HG03280 (cell line): ENCODE measurements around the gene RBM14.
"Not testable (repeated sequence)": the region's sequence is repeated elsewhere in the genome, so short reads cannot be mapped to it uniquely, and the experiment has no call there.

Experiments
- ATAC-seq: cut with Tn5 transposase; IDR thresholded peaks from one replicate; pipeline ENCODE4 v1.9.1; 2021; ENCODE audit warnings: mild to moderate bottlenecking, moderate library complexity; ENCODE audit not compliant: unreplicated experiment

The RBM14 gene

DNA sequence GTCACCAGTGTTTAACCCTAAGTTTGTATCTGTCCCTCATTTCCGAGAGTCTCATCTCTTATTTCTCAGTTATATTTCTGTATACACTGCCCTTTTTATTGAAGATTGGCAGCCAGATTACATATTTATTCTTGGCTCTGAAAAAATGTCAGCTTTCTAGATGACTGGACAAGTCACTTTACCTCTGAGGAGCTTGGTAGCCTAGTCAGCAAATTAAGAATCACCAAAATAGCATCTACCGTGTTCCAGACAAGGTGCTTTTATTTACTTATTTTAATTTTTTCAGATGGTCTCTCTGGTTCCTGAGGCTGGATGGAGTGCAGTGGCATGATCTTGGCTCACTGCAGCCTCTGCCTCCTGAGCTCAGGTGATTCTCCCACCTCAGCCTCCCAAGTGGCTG, 16.5 kb downstream of the RBM14 start:
- no peak for ATAC-seq

DNA sequence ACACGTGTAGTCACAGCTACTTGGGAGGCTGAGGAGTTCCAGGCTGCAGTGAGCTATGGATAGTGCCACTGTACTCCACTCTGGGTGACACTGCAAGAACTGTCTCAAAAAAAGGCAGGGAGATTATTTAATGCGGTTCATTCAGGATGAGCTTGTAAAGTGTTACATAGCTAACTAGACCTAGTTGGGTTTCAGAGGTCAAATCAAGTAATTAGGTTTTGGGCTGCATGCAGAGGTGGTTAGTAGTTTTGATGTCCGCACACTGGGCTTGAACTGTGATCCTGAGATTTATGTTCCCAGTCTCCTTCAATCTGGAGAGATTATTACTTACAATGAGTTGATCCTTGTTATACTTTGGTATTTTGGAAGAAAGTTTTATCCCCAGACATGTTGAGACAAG, 20.0 kb downstream of the RBM14 start:
- ATAC-seq = no peak

DNA sequence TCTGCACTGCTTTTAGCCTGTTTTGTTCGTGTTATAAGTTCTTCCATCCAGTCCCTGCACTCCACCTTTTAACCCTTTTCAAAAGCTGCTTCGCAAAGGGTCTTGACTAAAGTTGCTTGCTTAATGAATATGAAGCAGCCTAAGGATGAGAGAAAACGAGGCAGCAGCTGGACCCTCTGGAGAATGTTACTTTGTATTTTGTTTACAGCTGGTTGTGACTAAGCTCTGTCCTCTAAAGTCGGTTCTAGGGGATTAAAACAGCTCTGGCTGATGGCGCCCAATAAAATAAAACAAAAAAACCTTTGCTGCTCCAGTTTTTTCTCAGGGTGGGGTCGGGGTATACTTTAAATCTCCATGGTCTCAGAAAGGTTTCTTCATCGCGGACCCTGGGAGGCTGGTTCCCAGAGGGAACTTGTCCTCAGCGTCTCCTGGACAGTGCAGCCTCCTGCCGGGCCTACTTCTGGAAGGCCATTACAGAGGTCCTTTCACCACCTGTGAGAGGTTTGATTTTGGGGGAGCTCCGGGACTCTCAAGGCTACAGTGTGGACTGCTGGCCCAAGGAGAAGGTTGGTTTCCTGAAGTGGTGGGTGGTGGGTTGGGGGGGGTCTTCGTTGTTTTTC, 21.2 kb downstream of the RBM14 start:
- ATAC-seq = no peak

DNA sequence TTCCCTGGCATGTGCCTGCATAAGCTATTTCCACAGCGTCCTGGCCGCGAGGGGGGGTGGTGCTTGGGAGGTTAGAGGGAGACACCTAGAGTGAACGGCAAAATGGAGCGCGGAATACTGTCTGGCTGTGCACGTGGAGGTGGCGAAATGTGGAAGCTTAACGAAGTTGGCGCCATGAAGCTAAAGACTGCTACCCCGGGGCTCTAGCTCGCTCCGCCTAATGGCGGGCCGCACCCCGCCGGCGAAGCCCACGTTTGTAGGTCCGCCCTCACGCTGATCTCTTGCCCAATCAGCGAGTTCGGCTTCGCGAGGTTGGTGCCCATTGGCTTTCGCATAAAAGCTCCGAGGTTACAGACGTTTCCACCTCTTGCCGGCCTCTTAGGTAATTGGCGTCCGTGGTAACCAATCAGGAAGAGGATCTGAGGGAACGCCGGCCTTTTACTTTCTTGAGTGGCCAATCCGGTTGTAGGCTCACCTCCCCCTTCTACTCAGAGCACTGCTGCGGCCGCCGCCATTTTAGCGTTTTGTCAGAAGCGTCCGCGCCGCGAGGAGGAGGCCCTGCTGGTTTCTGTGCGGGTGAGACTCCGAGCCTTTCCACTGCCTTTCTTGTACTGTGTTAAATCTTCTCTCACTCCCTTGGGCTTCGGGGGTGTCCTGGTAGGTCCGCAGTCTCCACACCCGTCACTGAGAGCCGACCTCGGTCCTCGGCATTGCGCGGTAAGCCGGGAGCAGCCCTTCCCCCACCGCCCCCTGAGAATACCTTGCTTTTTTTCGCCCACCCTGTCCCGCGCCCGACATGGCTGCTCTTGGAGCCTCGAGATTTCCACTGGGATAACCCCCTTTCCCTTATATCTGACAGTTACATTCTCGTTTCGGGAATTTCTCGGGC, 22.0 kb downstream of the RBM14 start, which contains the start of gene RBM4:
TSS of gene RBM4 (plus strand) at position 527 of the 889 bp plus-strand sequence. CDS start 1,009 bp downstream, outside the sequence.
- peak; percentile 94 for ATAC-seq

DNA sequence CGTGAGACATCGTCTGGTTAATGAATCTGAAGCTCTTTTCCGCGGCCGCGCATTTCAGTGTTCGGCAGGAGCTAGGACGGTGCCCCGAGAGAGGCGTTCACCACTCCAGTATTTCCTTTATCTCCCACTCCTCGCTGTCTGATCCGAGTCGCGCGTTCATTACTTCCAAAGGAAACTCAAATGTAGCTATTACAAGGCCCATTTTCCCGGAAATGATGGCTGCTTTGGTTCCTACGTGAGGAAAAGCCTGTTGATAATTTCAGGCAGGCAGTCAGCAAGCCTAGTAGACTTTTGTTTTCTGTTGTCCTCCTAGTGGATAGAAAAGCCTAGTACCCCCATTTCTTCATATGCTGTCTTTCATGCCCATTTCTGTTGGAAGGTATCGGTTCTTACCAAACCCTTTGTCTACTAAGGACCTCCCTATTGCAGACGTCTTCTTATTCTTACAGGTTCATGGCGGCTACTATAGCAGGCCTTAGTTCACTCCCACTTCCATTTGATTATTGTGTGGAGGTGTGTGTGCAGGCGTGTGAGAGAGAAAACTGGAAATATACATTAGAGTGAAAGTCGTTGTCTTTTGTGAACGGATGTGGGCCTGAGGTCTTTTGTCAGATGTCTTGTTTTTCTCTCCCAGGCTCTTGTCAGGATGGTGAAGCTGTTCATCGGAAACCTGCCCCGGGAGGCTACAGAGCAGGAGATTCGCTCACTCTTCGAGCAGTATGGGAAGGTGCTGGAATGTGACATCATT, 22.8 kb downstream of the RBM14 start:
- no peak for ATAC-seq

DNA sequence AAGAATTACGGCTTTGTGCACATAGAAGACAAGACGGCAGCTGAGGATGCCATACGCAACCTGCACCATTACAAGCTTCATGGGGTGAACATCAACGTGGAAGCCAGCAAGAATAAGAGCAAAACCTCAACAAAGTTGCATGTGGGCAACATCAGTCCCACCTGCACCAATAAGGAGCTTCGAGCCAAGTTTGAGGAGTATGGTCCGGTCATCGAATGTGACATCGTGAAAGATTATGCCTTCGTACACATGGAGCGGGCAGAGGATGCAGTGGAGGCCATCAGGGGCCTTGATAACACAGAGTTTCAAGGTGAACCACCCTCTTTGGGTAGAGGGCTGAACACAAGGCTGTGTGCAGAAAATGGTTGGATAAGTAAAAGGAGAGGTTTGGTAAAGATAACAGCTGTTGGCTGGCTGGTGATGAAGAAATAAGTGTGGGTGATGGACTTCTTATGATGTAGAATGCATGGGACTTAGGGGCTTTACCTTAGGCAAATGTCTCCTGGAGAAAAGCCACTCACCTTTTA, 23.4 kb downstream of the RBM14 start:
- not testable (repeated sequence) for ATAC-seq

DNA sequence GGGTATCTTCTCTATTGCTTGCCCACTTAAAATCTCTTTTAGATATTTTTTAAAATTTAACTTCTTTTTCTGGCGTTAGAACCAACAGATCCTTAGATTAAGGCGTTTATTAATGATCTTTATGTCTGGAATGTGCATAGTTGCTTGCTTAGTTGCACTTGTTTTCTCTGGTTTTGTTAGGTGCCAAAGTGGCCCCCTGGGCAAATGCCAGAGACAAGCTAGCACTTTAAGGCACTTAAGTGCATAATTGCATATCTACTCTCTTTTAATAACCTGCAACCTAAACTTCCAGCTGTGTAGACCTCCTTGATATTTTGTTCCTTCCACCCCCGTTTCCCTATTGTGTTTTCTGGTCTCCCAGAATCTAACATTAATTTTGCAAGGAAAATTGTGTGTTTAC, 25.4 kb downstream of the RBM14 start:
- ATAC-seq = no peak

DNA sequence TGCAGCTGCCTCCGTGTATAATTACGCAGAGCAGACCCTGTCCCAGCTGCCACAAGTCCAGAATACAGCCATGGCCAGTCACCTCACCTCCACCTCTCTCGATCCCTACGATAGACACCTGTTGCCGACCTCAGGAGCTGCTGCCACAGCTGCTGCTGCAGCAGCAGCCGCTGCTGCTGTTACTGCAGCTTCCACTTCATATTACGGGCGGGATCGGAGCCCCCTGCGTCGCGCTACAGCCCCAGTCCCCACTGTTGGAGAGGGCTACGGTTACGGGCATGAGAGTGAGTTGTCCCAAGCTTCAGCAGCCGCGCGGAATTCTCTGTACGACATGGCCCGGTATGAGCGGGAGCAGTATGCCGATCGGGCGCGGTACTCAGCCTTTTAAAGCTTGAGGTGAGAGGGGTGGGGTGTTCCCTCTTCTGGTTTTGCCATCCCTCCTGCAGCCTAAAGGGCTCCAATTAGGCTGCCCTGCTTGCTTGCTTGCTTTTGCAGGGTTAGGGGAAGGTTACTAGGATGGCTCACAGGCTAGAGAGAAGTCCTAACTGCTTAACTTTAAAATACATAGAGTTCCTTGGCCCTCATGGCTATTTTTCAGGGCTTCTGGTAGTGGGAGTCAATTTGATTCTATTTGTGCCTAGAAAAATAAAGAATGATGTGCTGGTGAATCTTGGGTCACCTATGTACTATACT, 27.5 kb downstream of the RBM14 start:
- ATAC-seq = no peak

DNA sequence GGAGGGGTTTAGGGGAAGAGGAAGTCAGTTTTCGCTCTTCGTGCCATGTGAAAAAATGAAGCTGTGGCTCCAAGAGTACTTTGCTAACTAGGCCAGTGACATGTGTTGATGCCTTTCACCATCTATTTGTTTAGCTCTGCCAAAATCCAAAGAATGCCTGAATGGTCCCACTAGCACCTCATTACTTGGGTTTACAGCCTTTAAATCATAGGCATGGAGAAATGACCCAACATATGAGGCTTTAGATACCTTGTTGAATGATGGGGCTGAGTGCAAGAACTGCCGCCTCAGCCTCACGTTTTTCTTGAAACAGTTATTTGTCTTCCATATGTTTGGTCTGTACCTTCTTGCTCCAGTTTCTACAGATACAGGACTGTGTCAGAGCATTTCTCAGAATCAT, 30.4 kb downstream of the RBM14 start:
- no peak for ATAC-seq

DNA sequence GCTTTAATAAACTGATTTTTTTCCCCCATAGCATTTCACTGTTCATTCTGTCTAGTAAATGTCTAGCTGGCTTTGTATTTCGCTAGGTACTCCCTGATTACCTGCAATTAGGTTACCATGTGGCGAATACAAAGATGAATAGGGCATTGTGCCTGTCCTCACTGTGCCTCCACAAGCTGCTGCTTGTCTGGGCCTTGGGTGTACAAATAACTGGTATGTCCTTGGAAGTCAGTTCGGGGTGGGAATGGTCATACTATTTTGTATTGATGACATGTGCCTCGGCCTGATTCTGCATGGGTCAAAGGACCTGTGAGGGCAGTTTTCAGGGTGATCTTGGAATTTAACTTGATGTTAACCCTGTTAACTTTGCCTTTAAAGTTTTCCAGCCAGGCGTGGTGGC, 33.5 kb downstream of the RBM14 start:
- no peak for ATAC-seq

DNA sequence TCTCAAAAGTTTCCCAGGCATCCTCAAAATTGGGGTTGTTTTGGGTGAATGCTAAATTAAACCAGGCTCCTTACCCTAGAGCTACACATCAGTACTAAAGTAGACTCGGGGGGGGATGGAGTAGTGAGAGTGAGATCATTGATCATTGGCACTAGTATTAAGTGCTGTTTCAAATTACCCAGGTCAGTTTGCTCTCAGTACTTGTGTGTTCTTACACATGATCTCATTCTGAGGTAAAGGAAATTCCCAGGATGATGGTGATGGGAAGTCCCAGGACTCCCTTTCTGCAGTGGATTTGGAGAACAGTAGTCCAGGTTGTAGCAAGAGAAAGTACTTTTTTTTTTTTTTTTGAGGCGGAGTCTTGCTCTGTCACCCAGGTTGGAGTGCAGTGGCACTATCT, 34.6 kb downstream of the RBM14 start:
- ATAC-seq = no peak

DNA sequence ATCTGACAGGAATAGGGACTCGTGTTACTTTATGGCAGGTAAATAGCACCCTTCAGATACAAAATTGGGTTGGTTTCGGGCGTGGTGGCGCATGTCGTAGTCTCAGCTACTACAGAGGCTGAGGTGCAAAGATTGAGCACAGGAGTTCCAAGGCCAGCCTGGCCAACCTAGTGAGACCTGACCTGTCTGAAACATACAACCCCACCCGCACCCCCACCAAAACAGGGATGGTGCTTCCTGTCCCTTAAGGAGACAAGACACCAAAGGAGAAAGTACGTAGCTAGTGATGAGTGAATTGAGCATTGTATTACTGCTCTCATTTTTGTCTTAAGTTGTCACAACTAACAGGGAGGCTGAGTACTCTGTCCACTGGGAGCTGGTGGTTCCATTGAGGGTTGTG, 36.2 kb downstream of the RBM14 start:
- ATAC-seq = no peak

DNA sequence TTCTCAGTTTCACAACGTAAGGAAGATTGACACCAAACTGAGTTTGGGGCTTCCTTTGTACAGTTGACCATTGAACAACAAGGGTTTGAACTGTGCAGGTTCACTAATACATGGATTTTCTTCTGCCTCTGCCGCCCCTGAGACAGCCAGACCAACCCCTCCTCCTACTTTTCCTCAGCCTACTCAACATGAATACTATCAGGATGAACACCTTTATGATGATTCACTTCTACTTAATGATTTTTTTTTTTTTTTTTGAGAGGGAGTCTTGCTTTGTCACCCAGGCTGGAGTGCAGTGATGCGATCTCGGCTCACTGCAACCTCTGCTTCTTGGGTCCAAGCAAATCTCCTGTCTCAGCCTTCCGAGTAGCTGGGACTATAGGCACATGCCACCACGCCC, 36.7 kb downstream of the RBM14 start:
- ATAC-seq = no peak

DNA sequence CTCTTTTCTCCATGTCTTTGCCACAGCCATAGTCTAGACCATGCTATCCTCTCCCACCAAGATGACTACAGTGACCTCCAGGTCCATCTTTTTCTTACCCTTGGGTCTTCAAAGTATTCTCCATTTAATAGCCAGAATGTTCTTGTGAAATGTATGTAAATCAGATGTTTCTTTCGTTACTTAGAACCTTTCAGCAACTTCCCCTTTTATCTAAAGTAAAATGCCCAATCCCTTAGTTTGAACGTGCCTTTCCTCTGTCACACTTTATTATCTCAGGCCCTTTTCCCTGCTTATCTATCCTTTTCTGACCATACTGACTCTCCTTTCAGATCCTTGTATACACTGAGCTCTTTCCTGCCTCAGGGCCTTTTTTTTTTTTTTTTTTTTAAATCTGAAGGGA, 43.3 kb downstream of the RBM14 start:
- no peak for ATAC-seq

DNA sequence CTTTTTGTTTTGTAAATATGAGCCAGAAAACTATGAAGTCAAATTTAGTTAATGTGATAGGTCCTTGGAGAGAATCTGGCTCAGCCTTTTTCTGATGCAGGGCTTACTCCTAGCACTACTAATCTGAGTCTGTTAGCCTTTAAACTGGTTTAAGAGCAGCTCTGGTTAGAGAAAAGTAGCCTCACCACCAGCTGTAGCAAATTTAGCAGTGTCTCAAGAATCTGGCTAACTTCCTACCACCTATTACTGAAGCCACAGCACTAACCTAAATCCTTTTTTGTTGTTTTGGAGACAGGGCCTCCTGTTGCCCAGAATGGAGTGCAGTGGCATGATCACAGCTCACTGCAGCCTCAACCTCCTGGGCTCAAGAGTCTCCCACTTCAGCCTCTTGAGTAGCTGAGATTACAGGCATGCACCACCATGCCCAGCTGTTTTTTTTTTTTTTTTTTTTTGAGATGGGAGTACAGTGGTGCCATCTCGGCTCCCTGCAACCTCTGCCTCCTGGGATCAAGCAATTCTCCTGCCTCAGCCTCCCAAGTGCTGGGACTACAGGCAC, 47.4 kb downstream of the RBM14 start:
- ATAC-seq = no peak

DNA sequence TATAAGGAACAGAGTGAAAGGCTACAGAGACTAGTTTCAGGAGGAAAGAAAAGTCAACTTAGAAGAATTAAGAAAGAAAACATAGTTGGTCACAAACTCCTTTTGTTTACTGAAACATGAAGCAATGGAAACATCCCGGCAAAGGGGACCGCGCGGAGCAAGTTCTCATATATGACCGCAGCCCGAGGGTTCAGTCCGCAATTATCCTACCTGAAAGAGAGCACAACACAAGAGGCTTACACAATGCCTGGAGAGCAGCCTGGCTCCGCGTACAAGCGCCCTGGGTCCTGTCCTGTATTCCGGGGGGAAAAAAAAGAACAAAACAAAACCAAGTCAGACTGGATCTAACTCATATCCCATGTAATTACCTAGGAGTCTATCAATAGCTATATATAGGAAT, 48.9 kb downstream of the RBM14 start:
- ATAC-seq = no peak

DNA sequence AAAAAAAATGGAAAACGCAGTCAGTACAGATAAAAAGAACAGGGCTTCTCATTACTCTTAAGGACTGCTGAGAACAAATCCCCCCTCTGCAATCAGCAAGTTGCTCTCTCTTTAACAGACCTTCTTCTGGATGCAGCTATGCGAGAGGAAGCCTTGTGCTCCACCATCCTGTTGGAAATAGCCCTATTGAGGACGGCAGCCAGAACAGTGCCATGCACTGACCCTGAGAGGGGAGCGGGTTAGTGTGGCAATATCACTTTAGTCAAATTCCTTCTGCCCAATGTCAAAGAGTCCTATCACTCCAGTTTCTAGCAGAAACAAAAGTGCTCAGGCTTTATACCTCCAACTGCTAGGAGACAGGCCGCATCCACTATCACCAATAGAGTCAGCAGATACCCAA, 54.4 kb downstream of the RBM14 start:
- ATAC-seq = no peak

DNA sequence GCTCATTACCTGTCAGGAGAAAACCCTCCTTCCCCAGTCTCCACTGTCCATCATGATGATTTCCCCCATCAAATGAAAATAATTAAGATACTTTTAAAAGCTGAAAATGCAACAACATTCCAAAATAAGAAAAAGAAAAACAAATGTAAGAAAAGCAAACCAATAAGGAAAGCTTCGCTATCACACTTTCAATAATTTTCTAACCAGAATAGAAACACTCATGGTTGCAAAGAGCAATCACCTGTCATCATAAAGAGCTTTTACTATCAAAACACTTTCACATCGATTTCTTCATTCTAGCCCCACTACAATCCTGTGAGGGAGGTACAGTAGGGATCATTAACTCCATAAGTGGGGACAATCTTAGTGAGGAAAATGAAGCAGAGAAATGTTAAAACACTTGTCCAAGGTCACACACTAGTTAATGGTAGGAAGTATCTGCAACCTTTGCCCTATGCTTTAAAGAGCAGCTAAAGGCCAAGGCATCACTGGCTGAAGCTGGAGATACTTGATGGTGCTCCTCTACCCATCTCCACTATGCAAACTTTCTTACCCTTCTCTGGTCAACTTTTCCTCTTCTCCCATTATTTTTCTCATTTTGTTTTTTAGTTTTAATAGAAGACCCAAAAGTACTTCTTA, 58.7 kb downstream of the RBM14 start:
- ATAC-seq = no peak

DNA sequence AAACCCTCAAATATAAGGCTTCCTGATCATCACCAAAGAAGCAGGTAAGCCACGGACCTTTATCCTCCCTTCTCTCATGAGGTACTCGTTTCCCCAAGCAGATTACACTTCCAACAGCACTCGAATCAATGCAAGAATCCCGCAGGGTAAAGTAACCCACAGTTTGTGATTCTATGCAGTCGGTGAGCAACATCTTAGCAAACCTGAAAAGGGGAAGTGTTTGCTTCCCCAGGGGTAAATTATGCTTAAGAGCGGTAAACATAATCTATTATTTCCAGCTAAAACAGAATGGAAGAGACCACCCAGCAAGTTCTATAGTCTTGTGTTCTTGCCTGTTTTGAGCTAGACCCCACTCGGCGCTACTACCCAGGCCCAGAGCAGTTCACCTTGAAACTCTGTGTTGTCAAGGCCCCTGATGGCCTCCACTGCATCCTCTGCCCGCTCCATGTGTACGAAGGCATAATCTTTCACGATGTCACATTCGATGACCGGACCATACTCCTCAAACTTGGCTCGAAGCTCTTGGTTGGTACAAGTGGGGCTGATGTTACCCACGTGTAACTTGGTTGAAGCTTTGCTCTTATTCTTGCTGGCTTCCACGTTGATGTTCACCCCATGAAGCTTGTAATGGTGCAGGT, 60.0 kb downstream of the RBM14 start:
- no peak for ATAC-seq
